ENCODE results near the gene KRT34.

The KRT34 gene

GRCh38 chr17:41420134-41420533, 38.0 kb upstream of the KRT34 start:
- no peaks in the 10 kb centered on the region for H3K27me3 ChIP-seq (ENCODE audit: control insufficient read depth, low read length)
- H3K4me1 ChIP-seq (ENCODE audit: control insufficient read depth, low read length) = no peaks in the 10 kb centered on the region
- H3K9me2 ChIP-seq (replicated peaks; ENCODE audit: control insufficient read depth, low read length) = no peaks in the 10 kb centered on the region
- TF ChIP-seq EZH2phosphoT487 (IDR thresholded peaks at IDR 0.05; ENCODE audit: borderline replicate concordance, low read length) (no peak), CTCF (IDR thresholded peaks at IDR 0.05; ENCODE audit: low read depth, low read length, poor library complexity, severe bottlenecking) (no peak)
- H3F3A ChIP-seq (ENCODE audit: control insufficient read depth, insufficient read depth) = no peaks in the 10 kb centered on the region
- no peaks in the 10 kb centered on the region for H3K9me3 ChIP-seq (ENCODE audit: control insufficient read depth, insufficient read depth, low read length)
- H3K79me2 ChIP-seq (ENCODE audit: control insufficient read depth, low read length) = no peaks in the 10 kb centered on the region
- H3K4me2 ChIP-seq (ENCODE audit: low read length) = no peak overlapping the region
- no peaks in the 10 kb centered on the region for H4K20me1 ChIP-seq (ENCODE audit: control insufficient read depth, insufficient read depth, low read depth, low read length)
- no peaks in the 10 kb centered on the region for H3K36me3 ChIP-seq (ENCODE audit: control insufficient read depth, low read length)
- H3K4me3 ChIP-seq (ENCODE audit: low read length) = no peak overlapping the region
- no peak overlapping the region for H3K27ac ChIP-seq (ENCODE audit: low read depth, low read length)

GRCh38 chr17:41419716-41420115, 37.6 kb upstream of the KRT34 start:
- TF ChIP-seq CTCF (IDR thresholded peaks at IDR 0.05; ENCODE audit: low read depth, low read length, poor library complexity, severe bottlenecking) = no peak
- no peak for TF ChIP-seq EZH2phosphoT487 (IDR thresholded peaks at IDR 0.05; ENCODE audit: borderline replicate concordance, low read length)
- Histone ChIP-seq H3K4me3 (ENCODE audit: low read length) (no peak overlapping the region), H3K27me3 (ENCODE audit: control insufficient read depth, low read length) (no peaks in the 10 kb centered on the region), H3K4me2 (ENCODE audit: low read length) (no peak overlapping the region), H3K9me2 (replicated peaks; ENCODE audit: control insufficient read depth, low read length) (no peaks in the 10 kb centered on the region), H3K36me3 (ENCODE audit: control insufficient read depth, low read length) (no peaks in the 10 kb centered on the region), H3K9me3 (ENCODE audit: control insufficient read depth, insufficient read depth, low read length) (no peaks in the 10 kb centered on the region), H3F3A (ENCODE audit: control insufficient read depth, insufficient read depth) (no peaks in the 10 kb centered on the region), H3K4me1 (ENCODE audit: control insufficient read depth, low read length) (no peaks in the 10 kb centered on the region), H3K79me2 (ENCODE audit: control insufficient read depth, low read length) (no peaks in the 10 kb centered on the region), H3K27ac (ENCODE audit: low read depth, low read length) (no peak overlapping the region), H4K20me1 (ENCODE audit: control insufficient read depth, insufficient read depth, low read depth, low read length) (no peaks in the 10 kb centered on the region)

- H3K4me1 ChIP-seq (ENCODE audit: control insufficient read depth, low read length) = no peaks in the 10 kb centered on the region
- no peak overlapping the region for H3K27ac ChIP-seq (ENCODE audit: low read depth, low read length)
- H3K27me3 ChIP-seq (ENCODE audit: control insufficient read depth, low read length) = no peaks in the 10 kb centered on the region
- H3K79me2 ChIP-seq (ENCODE audit: control insufficient read depth, low read length) = no peaks in the 10 kb centered on the region
- no peaks in the 10 kb centered on the region for H3F3A ChIP-seq (ENCODE audit: control insufficient read depth, insufficient read depth)
- no peak overlapping the region for H3K4me3 ChIP-seq (ENCODE audit: low read length)
- H3K4me2 ChIP-seq (ENCODE audit: low read length) = no peak overlapping the region
- TF ChIP-seq EZH2phosphoT487 (IDR thresholded peaks at IDR 0.05; ENCODE audit: borderline replicate concordance, low read length) (no peak), CTCF (IDR thresholded peaks at IDR 0.05; ENCODE audit: low read depth, low read length, poor library complexity, severe bottlenecking) (no peak)
- H4K20me1 ChIP-seq (ENCODE audit: control insufficient read depth, insufficient read depth, low read depth, low read length) = no peaks in the 10 kb centered on the region
- no peaks in the 10 kb centered on the region for H3K9me2 ChIP-seq (replicated peaks; ENCODE audit: control insufficient read depth, low read length)
- H3K36me3 ChIP-seq (ENCODE audit: control insufficient read depth, low read length) = no peaks in the 10 kb centered on the region
- H3K9me3 ChIP-seq (ENCODE audit: control insufficient read depth, insufficient read depth, low read length) = no peaks in the 10 kb centered on the region
Measured at GRCh38 chr17:41418116-41418860, 36.2 kb upstream of the KRT34 start.
